Mesenchymal stem cell (in vitro differentiated cells and primary cell): ENCODE results near the gene KAT6B.

Source experiments
- DNase-seq: peaks from one replicate; pipeline ENCODE4 v3.0.0-alpha.2; 2013
- H2AFZ ChIP-seq: one replicate; pipeline ENCODE4 v1.6.1; 2013; ENCODE audit warnings: low read depth, mild to moderate bottlenecking, control low read depth, inconsistent platforms, low read length, moderate library complexity
- H2AK5ac ChIP-seq: 2 replicates; pipeline ENCODE4 v1.6.1; 2013; ENCODE audit warnings: low read length, moderate library complexity, mild to moderate bottlenecking, inconsistent platforms; ENCODE audit not compliant: severe bottlenecking
- H2BK120ac ChIP-seq: one replicate; pipeline ENCODE4 v1.6.1; 2013; ENCODE audit warnings: low read depth, mild to moderate bottlenecking, inconsistent platforms, low read length, moderate library complexity
- H2BK12ac ChIP-seq, 2 experiments: one replicate each; pipeline ENCODE4 v1.6.1; 2013; ENCODE audit warnings: inconsistent platforms in 2 of 2, low read length in 2 of 2, mild to moderate bottlenecking in 2 of 2, moderate library complexity in 2 of 2, control low read depth in 1 of 2
- H2BK15ac ChIP-seq: one replicate; pipeline ENCODE4 v1.6.1; 2013; ENCODE audit warnings: mild to moderate bottlenecking, low read depth, inconsistent platforms; ENCODE audit not compliant: poor library complexity, severe bottlenecking
- H2BK5ac ChIP-seq: 2 replicates; pipeline ENCODE4 v1.6.1; 2013; ENCODE audit warnings: low read depth, mild to moderate bottlenecking, low read length, control low read depth, inconsistent platforms; ENCODE audit not compliant: poor library complexity, severe bottlenecking
- H3K14ac ChIP-seq, 2 experiments: one replicate each; pipeline ENCODE4 v1.6.1; 2013; ENCODE audit warnings: inconsistent platforms in 2 of 2, low read length in 2 of 2, control low read depth in 1 of 2, mild to moderate bottlenecking in 1 of 2, moderate library complexity in 1 of 2
- H3K18ac ChIP-seq, 2 experiments: one replicate each; pipeline ENCODE4 v1.6.1; 2013; ENCODE audit warnings: inconsistent platforms in 2 of 2, low read length in 2 of 2, control low read depth in 1 of 2, low read depth in 1 of 2, mild to moderate bottlenecking in 1 of 2
- H3K23ac ChIP-seq, 2 experiments: one replicate each; pipeline ENCODE4 v1.6.1; 2013; ENCODE audit warnings: inconsistent platforms in 2 of 2, low read length in 2 of 2, mild to moderate bottlenecking in 2 of 2, moderate library complexity in 2 of 2, control low read depth in 1 of 2
- H3K27ac ChIP-seq: 2 replicates; pipeline ENCODE4 v1.5.1; 2013; ENCODE audit warnings: mild to moderate bottlenecking, moderate library complexity, low read length, control low read depth, inconsistent platforms; ENCODE audit not compliant: poor library complexity, severe bottlenecking
- H3K27me3 ChIP-seq, 2 experiments: 2 replicates each; pipeline versions ENCODE4 v1.6.1 to v1.7.0; 2013; ENCODE audit warnings: low read length in 2 of 2, mild to moderate bottlenecking in 2 of 2, moderate library complexity in 2 of 2, control low read depth in 1 of 2, inconsistent platforms in 1 of 2; ENCODE audit not compliant: control insufficient read depth in 1 of 2, insufficient read depth in 1 of 2
- H3K36me3 ChIP-seq, 2 experiments: 2 replicates each; pipeline versions ENCODE4 v1.6.1 to v1.7.0; 2013; ENCODE audit warnings: low read length in 2 of 2, control low read depth in 1 of 2, inconsistent platforms in 1 of 2, low read depth in 1 of 2, mild to moderate bottlenecking in 1 of 2; ENCODE audit not compliant: insufficient read depth in 2 of 2, control insufficient read depth in 1 of 2
- H3K4ac ChIP-seq, 2 experiments: one replicate each; pipeline ENCODE4 v1.6.1; 2013; ENCODE audit warnings: inconsistent platforms in 2 of 2, low read length in 2 of 2, mild to moderate bottlenecking in 2 of 2, moderate library complexity in 2 of 2, control low read depth in 1 of 2, low read depth in 1 of 2
- H3K4me1 ChIP-seq: 2 replicates; pipeline ENCODE4 v1.6.1; 2013; ENCODE audit warnings: low read depth, low read length, control low read depth; ENCODE audit not compliant: control insufficient read depth, insufficient read depth
- H3K4me2 ChIP-seq: 2 replicates; pipeline ENCODE4 v1.6.1; 2013; ENCODE audit warnings: low read length, mild to moderate bottlenecking, inconsistent platforms; ENCODE audit not compliant: poor library complexity, severe bottlenecking
- H3K4me3 ChIP-seq, 2 experiments: 2 replicates each; pipeline versions ENCODE4 v1.5.1 to v1.7.0; 2013; ENCODE audit warnings: low read length in 2 of 2, mild to moderate bottlenecking in 2 of 2, control low read depth in 1 of 2, low read depth in 1 of 2; ENCODE audit not compliant: insufficient read depth in 1 of 2
- H3K79me1 ChIP-seq: replicated peaks from 2 replicates; pipeline ENCODE4 v1.6.1; 2013; ENCODE audit warnings: mild to moderate bottlenecking, control low read depth, low read length, inconsistent platforms; ENCODE audit not compliant: poor library complexity, severe bottlenecking
- H3K9ac ChIP-seq: 2 replicates; pipeline ENCODE4 v1.7.0; 2013; ENCODE audit warnings: mild to moderate bottlenecking, low read length, moderate library complexity
- H3K9me3 ChIP-seq: 2 replicates; pipeline ENCODE4 v1.7.0; 2013; ENCODE audit warnings: mild to moderate bottlenecking, low read length; ENCODE audit not compliant: control insufficient read depth
- H4K8ac ChIP-seq: one replicate; pipeline ENCODE4 v1.6.1; 2013; ENCODE audit warnings: inconsistent platforms, mild to moderate bottlenecking, low read length, moderate library complexity
- H4K91ac ChIP-seq: one replicate; pipeline ENCODE4 v1.6.1; 2013; ENCODE audit warnings: mild to moderate bottlenecking, low read length, inconsistent platforms
- WGBS: methylation state at CpG from one replicate; pipeline ENCODE4 v1.1.7; 2013; ENCODE audit warnings: mixed read lengths; 5-methylcytosine and 5-hydroxymethylcytosine counted together

KAT6B gene

DNA sequence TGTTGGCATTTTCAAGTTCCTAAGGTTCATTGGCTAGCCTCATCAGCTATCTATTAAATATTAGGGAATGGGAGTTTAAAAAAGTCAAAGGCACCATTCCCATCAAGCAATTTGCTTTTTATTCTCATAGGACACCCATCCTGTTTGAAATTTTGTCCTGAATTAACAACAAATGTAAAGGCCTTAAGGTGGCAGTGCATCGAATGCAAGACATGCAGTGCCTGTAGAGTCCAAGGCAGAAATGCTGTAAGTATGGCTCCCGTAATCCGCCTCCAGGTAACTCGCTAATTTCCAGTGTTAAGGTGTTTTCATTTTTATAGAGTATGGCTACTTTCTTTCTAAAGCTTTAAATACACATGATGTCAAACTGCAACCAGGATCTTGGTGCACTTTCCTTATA lies 143.1 kb downstream of the KAT6B start:
- Histone ChIP-seq H2AFZ (no peak overlapping the region), H3K27me3 (no peaks in the 10 kb centered on the region), H3K18ac (no peak overlapping the region), H2BK15ac (no peak overlapping the region), H4K8ac (no peak overlapping the region), H3K4me1 (peaks cover 3% of the 10 kb centered on the region), H2AK5ac (no peak overlapping the region), H3K9ac (no peak overlapping the region), H3K4me3 (no peak overlapping the region), H3K14ac (no peak overlapping the region), H3K9me3 (no peaks in the 10 kb centered on the region), H2BK12ac (no peak overlapping the region), H3K27ac (no peak overlapping the region), H3K36me3 (peaks cover 0 to 18% of the 10 kb centered on the region in 2 experiments), H3K23ac (no peak overlapping the region), H3K4ac (no peak overlapping the region), H3K79me1 (peaks cover 17% of the 10 kb centered on the region), H2BK5ac (no peak overlapping the region), H2BK120ac (no peak overlapping the region), H3K4me2 (no peak overlapping the region), H4K91ac (no peak overlapping the region)
- 98% methylated on average over 4 of the region's 4 CpGs for WGBS
- no peak for DNase-seq

DNA sequence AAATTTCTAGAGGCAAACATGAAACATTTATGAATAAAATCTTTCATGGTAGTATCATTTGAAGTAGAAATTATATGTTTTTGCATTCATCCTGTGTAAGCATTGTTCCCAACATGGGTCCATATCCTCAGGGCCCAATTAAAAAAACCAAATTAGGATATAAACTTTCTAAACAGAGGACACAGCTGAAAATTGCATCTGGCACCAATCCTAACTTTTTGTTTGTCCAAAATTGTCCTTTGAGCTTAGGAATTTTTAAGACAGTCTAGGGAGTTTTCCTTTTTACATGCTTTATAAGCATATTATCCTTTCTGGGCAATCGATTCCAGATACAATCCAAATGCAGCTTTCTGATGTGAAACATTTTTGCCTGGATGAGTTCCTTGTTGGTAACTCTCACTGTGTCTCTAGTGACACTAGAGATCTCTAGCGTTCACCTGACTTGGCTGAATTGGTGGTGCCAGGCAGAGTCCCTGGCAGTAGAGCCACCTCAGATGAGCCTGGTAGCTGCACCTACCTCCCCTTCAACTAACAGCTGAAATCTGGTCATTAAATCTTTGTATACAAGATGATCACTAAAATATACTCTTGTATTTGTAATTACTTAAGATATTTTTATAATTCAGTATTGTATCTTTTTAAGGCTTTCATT lies 147.5 kb downstream of the KAT6B start:
- Histone ChIP-seq H3K27ac (no peak overlapping the region), H3K27me3 (no peaks in the 10 kb centered on the region), H3K14ac (no peak overlapping the region), H3K4ac (no peak overlapping the region), H3K36me3 (peaks cover 10 to 54% of the 10 kb centered on the region in 2 experiments), H3K9ac (no peak overlapping the region), H3K4me2 (no peak overlapping the region), H3K4me3 (no peak overlapping the region), H2AFZ (no peak overlapping the region), H4K8ac (no peak overlapping the region), H2BK5ac (no peak overlapping the region), H4K91ac (no peak overlapping the region), H3K4me1 (no peaks in the 10 kb centered on the region), H2BK15ac (no peak overlapping the region), H2BK12ac (no peak overlapping the region), H3K9me3 (no peaks in the 10 kb centered on the region), H2BK120ac (no peak overlapping the region), H2AK5ac (no peak overlapping the region), H3K23ac (no peak overlapping the region), H3K18ac (no peak overlapping the region), H3K79me1 (peaks cover 11% of the 10 kb centered on the region)
- WGBS = 100% methylated on average over 2 of the region's 2 CpGs
- no peak for DNase-seq

DNA sequence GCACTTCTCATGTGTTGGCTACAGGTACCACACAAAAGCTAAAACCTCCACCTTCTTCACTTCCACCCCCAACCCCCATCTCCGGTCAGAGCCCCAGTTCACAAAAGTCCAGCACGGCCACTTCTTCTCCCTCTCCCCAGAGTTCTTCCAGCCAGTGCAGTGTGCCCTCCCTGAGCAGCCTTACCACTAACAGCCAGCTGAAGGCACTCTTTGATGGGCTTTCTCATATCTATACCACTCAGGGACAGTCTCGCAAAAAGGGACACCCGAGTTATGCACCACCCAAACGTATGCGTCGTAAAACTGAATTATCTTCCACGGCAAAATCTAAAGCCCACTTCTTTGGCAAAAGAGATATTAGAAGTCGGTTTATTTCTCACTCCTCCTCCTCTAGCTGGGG lies 149.4 kb downstream of the KAT6B start:
- no peak overlapping the region for H3K14ac ChIP-seq
- no peak overlapping the region for H3K18ac ChIP-seq

DNA sequence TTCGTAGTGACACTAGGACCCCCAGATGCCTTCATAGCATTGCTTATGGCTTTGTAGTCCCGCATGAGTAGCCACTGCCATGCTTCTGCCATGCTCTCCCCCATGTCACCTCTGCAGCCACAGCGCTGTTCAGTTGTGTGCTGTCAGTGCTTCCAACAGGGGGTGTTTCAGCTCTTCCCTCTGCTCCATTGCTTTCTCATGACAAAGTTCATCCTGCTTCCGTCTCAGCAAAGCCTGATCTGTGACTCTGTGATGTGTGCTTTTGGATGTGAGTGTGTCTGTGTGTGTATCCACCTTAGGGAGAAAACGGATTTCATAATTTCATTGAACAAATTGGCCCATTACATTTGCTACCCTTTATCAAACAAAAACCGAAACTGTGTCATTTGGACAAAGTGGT lies 150.2 kb downstream of the KAT6B start:
- H2BK15ac ChIP-seq = no peak overlapping the region
- H3K18ac ChIP-seq = no peak overlapping the region
- H4K8ac ChIP-seq = no peak overlapping the region
- no peaks in the 10 kb centered on the region for H3K27me3 ChIP-seq
- H3K4me1 ChIP-seq = no peaks in the 10 kb centered on the region
- 82% methylated on average over 3 of the region's 6 CpGs for WGBS
- no peak for DNase-seq
- H3K23ac ChIP-seq = no peak overlapping the region
- H3K9ac ChIP-seq = no peak overlapping the region
- no peaks in the 10 kb centered on the region for H3K9me3 ChIP-seq
- no peak overlapping the region for H3K4me2 ChIP-seq
- H2BK120ac ChIP-seq = no peak overlapping the region
- no peak overlapping the region for H3K4ac ChIP-seq
- no peak overlapping the region for H4K91ac ChIP-seq
- no peak overlapping the region for H2AFZ ChIP-seq
- H2BK12ac ChIP-seq = no peak overlapping the region
- peaks cover 3% of the 10 kb centered on the region for H3K79me1 ChIP-seq
- no peak overlapping the region for H2BK5ac ChIP-seq
- no peak overlapping the region for H3K27ac ChIP-seq
- H3K36me3 ChIP-seq = peaks cover 10 to 72% of the 10 kb centered on the region in 2 experiments
- no peak overlapping the region for H2AK5ac ChIP-seq
- H3K4me3 ChIP-seq = no peak overlapping the region
- no peak overlapping the region for H3K14ac ChIP-seq

More for the DNA sequence above, 149.4 kb downstream of the KAT6B start:
- H3K27me3 ChIP-seq = no peaks in the 10 kb centered on the region
- H2BK5ac ChIP-seq = no peak overlapping the region
- H2BK12ac ChIP-seq = no peak overlapping the region
- no peak overlapping the region for H2BK15ac ChIP-seq
- no peak overlapping the region for H2AK5ac ChIP-seq
- no peak overlapping the region for H3K23ac ChIP-seq
- H2AFZ ChIP-seq = no peak overlapping the region
- H2BK120ac ChIP-seq = no peak overlapping the region
- no peak overlapping the region for H3K4me3 ChIP-seq
- no peak for DNase-seq
- peaks cover 10 to 71% of the 10 kb centered on the region in 2 experiments for H3K36me3 ChIP-seq
- no peak overlapping the region for H3K9ac ChIP-seq
- no peaks in the 10 kb centered on the region for H3K9me3 ChIP-seq
- WGBS = 97% methylated on average over 6 of the region's 9 CpGs
- peaks cover 5% of the 10 kb centered on the region for H3K79me1 ChIP-seq
- no peak overlapping the region for H4K8ac ChIP-seq
- no peaks in the 10 kb centered on the region for H3K4me1 ChIP-seq
- no peak overlapping the region for H4K91ac ChIP-seq
- H3K27ac ChIP-seq = no peak overlapping the region
- no peak overlapping the region for H3K4ac ChIP-seq
- no peak overlapping the region for H3K4me2 ChIP-seq
